ENCODE data around the gene PTPRG. TPM values are rescaled to one million over a fixed set of nuclear protein-coding genes. Genes with fewer than 3 reads are reported as not detected.

The PTPRG gene
- total RNA-seq, 2 experiments from 2014 or later: 0.13 to 0.70 TPM

- no TSS peak for BruUV-seq (replicated peaks)
- CTCF ChIA-PET (ENCODE audit: unreplicated experiment): no interaction called here
- H3K9me3 ChIP-seq (ENCODE audit: low read length): no peaks in the 10 kb centered on the region
- no peak overlapping the region for H2AFZ ChIP-seq (ENCODE audit: low read length)
- POLR2A ChIA-PET: interaction anchor here (0.5 to 0.7 kb wide), 3 partner anchors 12 to 67 kb away, joined by 3 to 4 read pairs (median 3); no protein-coding TSS in a partner anchor
- no peak overlapping the region for H3K4me2 ChIP-seq (ENCODE audit: low read length)
- no peaks in the 10 kb centered on the region for H4K20me1 ChIP-seq (ENCODE audit: insufficient read depth, low read length)
- no peak overlapping the region for H3K27ac ChIP-seq (ENCODE audit: low read depth, low read length, poor library complexity, severe bottlenecking)
- H3K79me2 ChIP-seq (ENCODE audit: insufficient read depth, low read depth, low read length): no peaks in the 10 kb centered on the region
- TF ChIP-seq EZH2phosphoT487 (IDR thresholded peaks at IDR 0.05; ENCODE audit: borderline replicate concordance, low read depth, low read length) (no peak), CTCF (conservative IDR thresholded peaks at IDR 0.05; ENCODE audit: low read length) (no peak)
- H3K4me1 ChIP-seq (ENCODE audit: insufficient read depth, low read length, poor library complexity, severe bottlenecking): peaks cover 6% of the 10 kb centered on the region
- H3K36me3 ChIP-seq (ENCODE audit: insufficient read depth, low read length): no peaks in the 10 kb centered on the region
- no peak for DNase-seq (ENCODE audit: low spot score)
- no peaks in the 10 kb centered on the region for H3K9me2 ChIP-seq (ENCODE audit: insufficient read depth, low read length)
- H3K4me3 ChIP-seq (ENCODE audit: low read depth, low read length, poor library complexity, severe bottlenecking): no peak overlapping the region
- intact Hi-C loops (cut with micrococcal nuclease; ENCODE audit: unreplicated experiment): no loop called here
These were observed 138.3 kb downstream of the PTPRG start for GRCh38 chr3:61699622-61700021.

GRCh38 chr3:61701011-61701410 lies 139.6 kb downstream of the PTPRG start:
- POLR2A ChIA-PET: interaction anchor here (0.6 to 0.7 kb wide), 2 partner anchors 45 to 189 kb away, joined by 3 to 4 read pairs; no protein-coding TSS in a partner anchor
- Histone ChIP-seq H3K9me2 (ENCODE audit: insufficient read depth, low read length) (no peaks in the 10 kb centered on the region), H2AFZ (ENCODE audit: low read length) (no peak overlapping the region), H3K79me2 (ENCODE audit: insufficient read depth, low read depth, low read length) (no peaks in the 10 kb centered on the region), H3K9me3 (ENCODE audit: low read length) (no peaks in the 10 kb centered on the region), H3K4me2 (ENCODE audit: low read length) (no peak overlapping the region), H3K4me3 (ENCODE audit: low read depth, low read length, poor library complexity, severe bottlenecking) (no peak overlapping the region), H3K4me1 (ENCODE audit: insufficient read depth, low read length, poor library complexity, severe bottlenecking) (peaks cover 6% of the 10 kb centered on the region), H3K27ac (ENCODE audit: low read depth, low read length, poor library complexity, severe bottlenecking) (no peak overlapping the region), H4K20me1 (ENCODE audit: insufficient read depth, low read length) (no peaks in the 10 kb centered on the region), H3K36me3 (ENCODE audit: insufficient read depth, low read length) (no peaks in the 10 kb centered on the region)
- intact Hi-C loops (cut with micrococcal nuclease; ENCODE audit: unreplicated experiment): no loop called here
- BruUV-seq (replicated peaks): no TSS peak
- DNase-seq (ENCODE audit: low spot score): no peak
- CTCF ChIA-PET (ENCODE audit: unreplicated experiment): no interaction called here
- TF ChIP-seq EZH2phosphoT487 (IDR thresholded peaks at IDR 0.05; ENCODE audit: borderline replicate concordance, low read depth, low read length) (no peak), CTCF (conservative IDR thresholded peaks at IDR 0.05; ENCODE audit: low read length) (no peak)

GRCh38 chr3:61702453-61702852 lies 141.1 kb downstream of the PTPRG start:
- Histone ChIP-seq H3K4me3 (ENCODE audit: low read depth, low read length, poor library complexity, severe bottlenecking) (no peak overlapping the region), H3K9me2 (ENCODE audit: insufficient read depth, low read length) (no peaks in the 10 kb centered on the region), H3K36me3 (ENCODE audit: insufficient read depth, low read length) (no peaks in the 10 kb centered on the region), H3K27ac (ENCODE audit: low read depth, low read length, poor library complexity, severe bottlenecking) (no peak overlapping the region), H4K20me1 (ENCODE audit: insufficient read depth, low read length) (no peaks in the 10 kb centered on the region), H3K4me2 (ENCODE audit: low read length) (no peak overlapping the region), H3K79me2 (ENCODE audit: insufficient read depth, low read depth, low read length) (no peaks in the 10 kb centered on the region), H3K4me1 (ENCODE audit: insufficient read depth, low read length, poor library complexity, severe bottlenecking) (peaks cover 6% of the 10 kb centered on the region), H3K9me3 (ENCODE audit: low read length) (no peaks in the 10 kb centered on the region), H2AFZ (ENCODE audit: low read length) (no peak overlapping the region)
- DNase-seq (ENCODE audit: low spot score): no peak
- ChIA-PET POLR2A (no interaction called here), CTCF (ENCODE audit: unreplicated experiment) (no interaction called here)
- BruUV-seq (replicated peaks): no TSS peak
- TF ChIP-seq EZH2phosphoT487 (IDR thresholded peaks at IDR 0.05; ENCODE audit: borderline replicate concordance, low read depth, low read length) (no peak), CTCF (conservative IDR thresholded peaks at IDR 0.05; ENCODE audit: low read length) (no peak)
- intact Hi-C loops (cut with micrococcal nuclease; ENCODE audit: unreplicated experiment): no loop called here
